GM21381 (cell line): ENCODE results near the gene PRKG1.
"Not testable (repeated sequence)": the region's sequence is repeated elsewhere in the genome, so short reads cannot be mapped to it uniquely, and the experiment has no call there.

Experiments
- ATAC-seq: cut with Tn5 transposase; IDR thresholded peaks from one replicate; pipeline ENCODE4 v1.9.1; 2021; ENCODE audit warnings: mild to moderate bottlenecking, moderate library complexity; ENCODE audit not compliant: unreplicated experiment

Gene PRKG1

DNA sequence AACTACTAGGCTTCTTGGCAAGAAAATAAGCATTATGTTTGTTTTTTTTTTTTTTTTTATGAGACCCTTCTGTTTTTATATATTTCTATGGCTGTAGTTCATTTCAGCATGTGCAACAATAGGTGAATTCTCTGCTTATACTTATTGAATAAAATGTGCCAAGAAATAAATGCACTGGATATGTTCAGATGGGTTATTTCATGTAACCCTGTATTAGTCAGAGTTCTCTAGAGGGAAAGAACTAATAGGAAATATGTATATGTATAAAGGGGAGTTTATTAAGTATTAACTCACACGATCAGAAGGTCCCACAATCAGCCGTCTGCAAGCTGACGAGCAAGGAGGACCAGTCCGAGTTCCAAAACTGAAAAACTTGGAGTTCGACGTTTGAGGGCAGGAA is 332.3 kb downstream of the PRKG1 start:
- no peak for ATAC-seq

DNA sequence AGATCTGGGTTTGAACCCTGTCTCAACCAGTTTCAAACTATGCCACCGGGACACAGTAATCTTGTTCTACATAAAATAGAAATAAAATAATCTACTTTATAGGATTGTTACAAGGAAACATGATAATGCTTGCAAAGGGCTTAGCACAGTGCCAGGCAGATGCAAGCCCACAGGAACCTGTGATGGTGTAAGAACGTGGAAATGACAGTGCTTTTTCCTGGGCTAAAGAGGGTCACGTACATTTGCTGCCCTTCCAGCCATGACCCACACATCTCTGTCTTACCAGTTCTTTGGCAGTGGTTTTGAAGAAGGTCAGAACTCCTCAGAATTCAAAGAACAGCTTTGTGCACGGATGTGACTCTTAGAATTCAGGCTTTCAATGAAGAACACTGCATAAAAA is 342.2 kb downstream of the PRKG1 start:
- ATAC-seq = no peak

GRCh38 chr10:51419196-51420093 is 345.2 kb downstream of the PRKG1 start:
- ATAC-seq = no peak

DNA sequence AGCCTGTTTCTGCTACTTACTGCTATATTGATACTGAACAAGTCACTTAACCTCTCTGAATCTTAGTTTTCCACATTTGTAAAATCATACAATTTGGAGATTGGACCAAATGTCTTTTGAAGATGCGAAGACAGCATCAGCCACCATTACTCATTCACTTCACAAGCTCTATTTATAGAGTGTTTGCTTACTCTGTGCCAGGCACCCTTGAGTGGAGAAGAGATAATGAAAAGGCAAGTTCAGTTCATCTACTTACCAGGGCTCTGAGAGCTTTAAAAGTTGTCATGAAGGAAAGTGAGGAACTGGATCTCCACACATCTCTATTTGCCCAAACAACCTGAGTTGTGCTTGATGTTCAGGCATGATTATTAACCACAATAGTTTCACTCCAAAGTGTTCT is 347.6 kb downstream of the PRKG1 start:
- no peak for ATAC-seq

- ATAC-seq = no peak
Measured at GRCh38 chr10:51422311-51423120, 348.2 kb downstream of the PRKG1 start.

DNA sequence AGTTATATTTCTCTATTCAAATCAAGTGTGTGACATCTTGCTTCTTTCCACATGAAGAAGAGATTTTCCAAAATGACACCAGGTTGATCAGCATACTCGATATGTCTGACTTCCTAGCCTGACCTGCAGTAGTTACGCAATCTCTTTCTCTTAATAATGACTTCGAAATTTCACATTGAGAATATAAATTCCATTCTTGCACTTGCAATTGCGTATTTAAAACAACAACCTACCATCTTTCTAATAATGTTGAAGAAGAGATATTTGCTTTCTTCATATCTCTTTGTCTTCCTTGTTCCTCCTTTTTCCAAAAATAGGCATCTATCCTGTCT is 348.8 kb downstream of the PRKG1 start:
- no peak for ATAC-seq

DNA sequence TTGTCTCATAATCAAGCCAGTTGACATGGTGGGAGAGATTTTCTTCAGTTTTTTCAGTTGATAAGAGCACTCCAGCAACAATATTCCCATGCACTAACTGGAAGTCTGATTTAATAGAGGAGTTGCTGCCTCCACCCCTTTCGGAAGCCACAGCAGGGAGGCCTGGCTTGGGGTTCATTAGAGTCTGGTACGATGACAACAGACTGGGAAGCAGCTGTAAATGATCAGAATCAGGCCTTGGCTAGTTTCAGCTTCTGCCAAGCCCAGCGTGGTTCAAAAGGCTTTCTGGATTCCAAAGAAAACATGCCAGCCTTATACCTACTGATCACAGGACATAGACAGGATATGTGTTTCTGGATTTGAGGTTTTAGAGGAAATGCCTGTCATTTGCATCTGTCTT is 351.1 kb downstream of the PRKG1 start:
- no peak for ATAC-seq

DNA sequence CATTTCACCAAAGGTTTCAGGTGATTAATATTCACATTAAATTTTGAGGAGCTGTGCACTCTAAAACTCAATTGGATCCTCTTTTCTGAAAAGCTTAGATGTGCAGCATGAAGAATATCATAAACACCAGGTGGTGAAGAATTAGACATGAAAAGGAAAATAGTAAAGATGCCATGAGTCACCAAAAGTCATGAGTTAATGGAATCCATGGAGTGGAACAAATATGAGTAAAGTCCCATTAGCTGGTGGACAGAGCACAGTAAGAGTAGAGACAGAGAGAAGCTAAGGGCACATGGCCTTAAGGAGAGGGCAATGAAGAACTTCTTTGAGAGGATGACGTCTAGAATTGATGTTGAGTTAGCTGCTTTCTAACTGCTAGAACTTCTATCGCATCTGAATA is 353.5 kb downstream of the PRKG1 start:
- no peak for ATAC-seq

- no peak for ATAC-seq
Measured at GRCh38 chr10:51430506-51430905, 356.2 kb downstream of the PRKG1 start.

GRCh38 chr10:51433949-51434475 is 359.7 kb downstream of the PRKG1 start:
- ATAC-seq = no peak

GRCh38 chr10:51436805-51437204 is 362.5 kb downstream of the PRKG1 start:
- no peak for ATAC-seq

- ATAC-seq = no peak
Measured at GRCh38 chr10:51439645-51440044, 365.4 kb downstream of the PRKG1 start.

- no peak for ATAC-seq
Measured at GRCh38 chr10:51445588-51445987, 371.3 kb downstream of the PRKG1 start.

- no peak for ATAC-seq
Measured at GRCh38 chr10:51447119-51447518, 372.8 kb downstream of the PRKG1 start.

GRCh38 chr10:51455762-51456161 is 381.5 kb downstream of the PRKG1 start:
- not testable (repeated sequence) for ATAC-seq

GRCh38 chr10:51459476-51459875 is 385.2 kb downstream of the PRKG1 start:
- no peak for ATAC-seq

GRCh38 chr10:51462076-51462779 is 387.9 kb downstream of the PRKG1 start:
- no peak for ATAC-seq

DNA sequence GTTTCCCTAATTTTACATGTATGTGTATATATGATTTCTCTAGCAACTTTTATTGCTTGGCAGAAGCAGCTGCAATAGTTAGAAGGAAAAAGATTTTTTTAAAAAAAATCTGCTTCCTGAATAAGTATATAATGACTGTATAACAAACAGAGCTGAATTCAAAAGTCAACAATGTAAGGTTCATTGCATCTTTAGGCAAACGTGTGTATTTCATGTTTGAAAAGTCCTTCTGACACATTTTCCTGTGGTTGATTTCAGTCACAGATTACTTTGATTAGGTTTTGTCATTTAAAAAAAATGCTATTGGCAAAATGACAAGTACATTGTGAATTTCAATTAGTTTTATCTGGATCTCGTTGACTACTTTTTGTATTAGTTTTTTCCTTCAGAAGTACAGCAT is 394.1 kb downstream of the PRKG1 start:
- no peak for ATAC-seq

- ATAC-seq = no peak
Measured at GRCh38 chr10:51469686-51470085, 395.4 kb downstream of the PRKG1 start.

DNA sequence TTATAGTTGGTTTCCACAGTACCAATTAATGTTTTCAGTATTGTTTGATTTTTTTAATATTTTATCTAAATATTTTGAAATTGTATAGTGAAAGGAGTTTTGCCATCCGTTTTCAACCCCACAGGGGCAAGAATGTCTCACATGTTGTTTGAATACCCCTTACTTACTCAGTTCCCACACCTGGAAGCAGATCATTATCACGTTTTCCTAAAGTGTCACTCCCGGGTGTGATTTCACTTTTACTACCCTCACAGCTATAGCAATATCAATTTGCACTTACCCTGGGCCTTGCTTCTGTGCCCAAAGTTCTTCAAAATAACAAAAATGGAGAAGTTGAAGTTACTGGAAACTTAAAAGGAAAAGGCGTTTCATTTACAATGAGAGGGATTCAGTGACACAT is 397.0 kb downstream of the PRKG1 start:
- ATAC-seq = no peak

DNA sequence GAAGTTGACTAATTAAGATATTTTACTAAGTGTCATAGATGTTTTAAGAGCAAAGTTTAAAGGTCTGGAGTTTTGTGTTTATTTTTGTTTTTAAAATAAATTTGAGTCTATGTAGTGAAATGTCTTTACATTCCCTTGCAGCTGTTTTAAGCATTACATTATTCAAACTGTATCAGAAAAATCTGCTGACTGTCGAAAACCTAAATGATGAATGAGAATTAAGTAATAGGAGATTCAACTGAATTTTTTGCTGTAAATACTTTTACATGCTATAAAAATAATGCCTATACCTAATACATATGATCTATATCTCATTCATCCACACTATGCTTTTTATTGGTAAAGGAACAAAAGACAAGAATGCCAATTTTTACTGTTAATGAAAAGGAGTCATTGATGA is 397.9 kb downstream of the PRKG1 start:
- ATAC-seq = no peak
